ENCODE data around the gene S100A5.

S100A5 gene

DNA sequence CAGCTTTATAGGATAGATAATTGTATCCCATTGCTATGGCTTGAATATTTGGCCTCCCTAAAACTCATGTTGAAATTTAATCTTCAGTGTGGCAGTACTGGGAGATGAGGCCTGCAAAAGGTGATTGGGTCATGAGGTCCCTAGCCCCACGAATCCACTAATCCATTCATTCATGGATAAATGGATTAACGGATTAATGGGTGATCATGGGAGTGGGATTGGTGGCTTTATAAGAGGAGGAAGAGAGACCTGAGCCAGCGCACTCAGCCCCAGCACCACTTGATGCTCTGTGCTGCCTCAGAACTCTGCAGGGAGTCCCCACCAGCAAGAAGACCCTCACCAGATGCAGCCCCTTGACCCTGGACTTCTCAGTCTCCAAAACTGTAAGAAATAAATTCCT lies 37.0 kb downstream of the S100A5 start:
- no peak for DNase-seq

GRCh38 chr1:153498746-153499145 lies 42.0 kb downstream of the S100A5 start:
- no peak for DNase-seq

- DNase-seq = no peak
Observed at GRCh38 chr1:153495536-153495935, 45.2 kb downstream of the S100A5 start.

DNA sequence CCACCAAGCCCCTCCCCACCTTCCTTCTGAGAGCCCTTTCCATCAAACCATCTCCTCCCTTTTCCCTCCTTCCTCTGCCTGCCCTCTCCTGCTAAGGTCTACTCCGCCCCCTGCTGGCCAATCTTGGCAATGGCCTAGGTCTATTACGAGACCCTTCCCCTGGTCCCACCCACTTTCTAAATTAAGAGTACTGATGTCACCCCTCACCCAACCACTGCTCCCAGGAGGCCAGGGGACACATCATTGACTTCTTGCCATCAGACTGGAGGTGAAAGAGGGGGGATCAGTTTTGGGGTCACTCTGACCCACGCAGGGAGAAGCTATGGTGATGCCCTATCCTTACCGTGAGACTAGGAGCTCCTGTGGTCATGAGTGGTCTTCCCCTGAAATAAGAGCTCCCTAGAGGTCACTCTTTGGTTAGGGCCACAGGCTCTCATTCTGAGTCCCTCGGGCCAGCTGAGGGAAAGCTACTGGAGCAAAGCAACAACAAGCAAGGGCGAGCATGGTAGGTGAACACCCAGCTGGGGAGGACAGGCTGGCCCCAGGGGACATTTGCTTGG lies 45.7 kb downstream of the S100A5 start:
- peak; percentile 75 for DNase-seq

DNA sequence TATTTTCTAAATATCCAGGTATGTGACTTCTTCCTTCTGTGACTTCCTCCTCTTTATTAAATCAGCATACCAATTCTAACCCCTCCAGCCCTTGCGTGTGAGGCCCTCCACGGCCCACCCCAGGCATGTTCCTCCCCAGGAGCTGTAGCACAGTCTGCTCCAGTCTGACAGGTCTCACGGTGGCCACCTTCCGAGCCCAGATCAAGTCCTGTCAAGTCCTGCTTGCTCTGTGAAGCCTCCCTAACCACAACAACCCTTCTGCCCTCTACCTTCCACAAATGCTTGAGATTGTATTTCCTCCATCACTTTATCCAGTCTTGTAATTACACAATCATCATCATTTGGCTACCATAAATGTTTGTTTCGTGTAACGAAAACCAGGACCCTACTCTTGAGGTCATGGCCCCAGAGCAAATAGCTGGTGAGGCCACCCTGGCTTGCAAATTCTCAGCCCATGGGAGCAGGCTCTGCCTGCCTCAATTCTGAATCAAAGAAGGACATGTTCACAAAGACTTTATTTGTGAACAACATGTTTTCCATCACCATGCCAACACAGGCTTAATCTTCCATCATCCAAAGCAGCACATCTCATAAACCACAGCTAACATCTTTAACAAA lies 47.3 kb downstream of the S100A5 start:
- DNase-seq = no peak

DNA sequence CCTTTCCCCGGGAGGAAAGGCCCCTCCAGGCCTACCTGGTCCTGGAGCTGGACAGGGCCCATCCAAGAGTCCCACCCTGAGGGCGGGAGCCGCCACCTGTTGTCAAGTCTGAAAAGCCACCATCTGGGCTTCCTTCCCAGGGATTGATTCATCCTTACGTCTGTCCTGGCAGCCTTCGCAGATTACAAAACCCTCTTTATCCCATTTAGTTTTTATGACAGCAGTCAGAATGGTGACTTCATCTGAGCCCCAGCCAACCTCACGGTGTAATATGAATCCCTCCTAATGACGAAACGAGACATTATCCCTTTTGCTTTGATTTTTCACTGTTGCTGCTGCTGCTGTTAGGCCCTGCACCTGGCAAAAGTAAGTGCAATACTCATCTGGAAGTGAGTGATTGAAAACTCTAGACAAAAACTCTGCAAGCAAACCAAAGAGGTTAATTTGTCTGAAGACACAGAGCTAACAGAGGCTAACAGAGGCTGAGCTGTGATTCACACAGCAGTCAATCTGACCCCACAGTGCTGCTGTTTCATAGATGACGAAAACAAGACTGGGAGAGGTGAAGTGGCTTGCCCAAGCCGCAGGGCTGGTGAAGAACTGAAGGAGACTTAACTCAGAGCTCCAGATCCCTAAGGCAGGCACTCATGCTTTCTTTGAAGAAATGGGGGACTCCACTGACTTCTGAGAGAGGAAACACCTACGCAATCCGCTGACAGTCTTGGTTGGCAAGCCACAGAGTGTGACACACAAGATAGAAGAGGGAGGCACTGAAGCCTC lies 50.3 kb downstream of the S100A5 start:
- no peak for DNase-seq

GRCh38 chr1:153488731-153489130 lies 52.0 kb downstream of the S100A5 start:
- no peak for DNase-seq

GRCh38 chr1:153487707-153488106 lies 53.0 kb downstream of the S100A5 start:
- DNase-seq = no peak

Measured in activated T-cell treated with anti-CD3 and anti-CD28 coated beads, Interleukin-2, amount 50 U/mL, for 1 hour (primary cell).